Measurements from ENCODE around the gene ABLIM1.
"Not testable (repeated sequence)": the region's sequence is repeated elsewhere in the genome, so short reads cannot be mapped to it uniquely, and the experiment has no call there.

The ABLIM1 gene

GRCh38 chr10:114658175-114658574 lies at the start of gene ABLIM1:
TSS of gene ABLIM1 (minus strand) at chr10:114658275. CDS start at chr10:114658200, 75 bp downstream.
- ATAC-seq = no peak
- DNase-seq = no peak

DNA sequence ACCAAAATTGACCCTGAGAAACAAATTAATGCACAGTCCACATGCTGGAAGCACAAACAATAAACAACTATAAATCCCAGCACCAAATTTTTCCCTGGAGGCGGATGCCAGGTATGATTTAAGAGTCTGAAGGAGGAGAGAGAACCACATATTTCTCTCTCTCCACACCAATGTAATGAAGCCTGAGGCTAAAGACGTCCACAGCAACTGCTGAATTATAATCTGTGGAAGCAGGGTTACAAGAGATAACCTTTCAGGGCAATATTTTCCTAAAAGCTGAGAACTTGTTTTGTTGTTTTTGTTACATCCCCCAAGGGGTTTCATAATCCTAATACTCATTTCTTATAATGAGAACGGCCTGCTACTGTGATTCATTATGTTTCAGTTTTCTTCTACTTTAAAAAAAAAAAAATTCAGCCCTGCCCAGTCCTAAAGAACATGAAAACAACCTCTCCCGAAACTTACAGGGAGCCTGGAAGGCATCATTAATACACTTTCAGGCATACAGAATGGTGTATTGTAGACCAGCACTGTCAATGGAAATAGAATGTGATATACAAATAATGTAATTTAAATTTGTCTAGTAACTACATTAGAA lies 48.5 kb upstream of the ABLIM1 start:
- DNase-seq = no peak

GRCh38 chr10:114704679-114705078 lies 46.6 kb upstream of the ABLIM1 start:
- no peak for DNase-seq
- no peak for ATAC-seq

More for the DNA sequence above, 48.5 kb upstream of the ABLIM1 start:
- no peak for ATAC-seq

DNA sequence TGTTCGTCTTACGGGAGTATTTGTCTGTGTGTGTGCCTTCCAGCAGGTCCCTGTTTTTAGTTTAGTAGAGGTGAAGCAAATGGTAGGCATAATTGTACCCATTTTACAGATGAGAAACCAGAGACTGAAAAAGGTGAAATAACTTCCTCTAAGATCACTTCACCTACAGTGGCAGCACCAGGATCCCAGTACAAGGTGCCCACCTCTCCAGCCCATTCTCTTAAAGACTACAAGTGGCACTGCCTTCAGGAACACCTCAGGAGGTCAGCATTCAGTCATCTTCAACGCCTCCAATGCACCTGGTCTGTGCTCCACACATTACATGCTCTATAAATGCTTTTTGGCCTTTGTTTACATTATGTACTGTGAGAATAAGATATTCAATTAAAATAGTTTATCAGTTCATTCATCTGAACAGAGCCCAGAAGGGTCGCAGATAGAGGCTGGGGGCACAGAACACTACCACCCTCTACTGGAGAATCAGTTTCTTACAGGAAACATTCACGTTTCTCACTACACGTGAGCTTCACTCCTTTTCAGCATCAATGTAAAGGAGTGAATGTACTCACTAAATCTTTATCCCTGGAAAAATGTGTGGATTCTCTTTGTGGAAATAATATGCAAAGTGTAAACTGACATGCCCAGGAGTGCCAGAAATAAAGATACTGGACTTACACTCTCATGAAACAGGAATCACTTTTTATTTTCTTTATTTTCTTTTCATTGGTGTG lies 45.5 kb upstream of the ABLIM1 start:
- ATAC-seq (no peak), DNase-seq (peak; percentile 8)

DNA sequence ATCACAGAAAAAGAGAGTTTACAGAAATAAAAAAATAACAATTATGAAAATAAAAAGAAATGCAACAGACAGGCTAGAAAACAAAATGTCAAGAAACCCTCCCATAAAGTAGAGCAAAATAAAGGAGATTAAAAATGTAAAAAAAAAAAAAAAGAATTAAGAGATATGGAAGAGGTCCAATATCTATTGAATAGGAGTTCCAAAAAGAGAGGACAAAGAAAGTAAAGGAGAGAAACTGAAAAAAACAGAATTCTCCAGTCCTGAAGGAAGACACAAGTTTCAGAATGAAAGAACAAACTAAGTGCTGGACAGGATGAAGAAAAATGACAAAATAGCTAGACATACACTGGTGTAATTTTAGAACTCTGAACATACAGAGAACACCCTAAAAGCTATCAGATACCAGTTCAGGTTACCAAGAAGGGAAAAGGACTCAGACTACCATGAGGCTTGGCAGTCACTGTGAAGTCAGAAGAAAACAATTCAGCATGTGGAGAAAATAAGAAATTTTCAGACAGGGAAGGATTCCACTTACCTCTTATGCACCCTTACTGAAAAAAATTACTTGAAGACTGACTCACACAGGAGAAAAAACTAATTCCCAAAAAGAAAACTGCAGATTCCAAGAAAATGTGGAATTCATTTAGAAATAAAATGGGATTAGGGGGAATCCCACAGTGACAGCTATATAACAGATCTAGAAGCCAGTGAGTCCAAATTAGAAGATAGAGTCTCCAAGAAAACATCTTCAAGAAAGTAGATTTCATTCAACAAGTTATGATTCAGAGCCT lies 40.4 kb upstream of the ABLIM1 start:
- ATAC-seq (no peak), DNase-seq (no peak)

- DNase-seq (no peak), ATAC-seq (no peak)
Measured at GRCh38 chr10:114697061-114697598, 39.1 kb upstream of the ABLIM1 start.

- DNase-seq, ATAC-seq: not testable (repeated sequence)
Measured at GRCh38 chr10:114696301-114696700, 38.2 kb upstream of the ABLIM1 start.

- ATAC-seq (no peak), DNase-seq (peak; percentile 51)
Measured at GRCh38 chr10:114694752-114695151, 36.7 kb upstream of the ABLIM1 start.

DNA sequence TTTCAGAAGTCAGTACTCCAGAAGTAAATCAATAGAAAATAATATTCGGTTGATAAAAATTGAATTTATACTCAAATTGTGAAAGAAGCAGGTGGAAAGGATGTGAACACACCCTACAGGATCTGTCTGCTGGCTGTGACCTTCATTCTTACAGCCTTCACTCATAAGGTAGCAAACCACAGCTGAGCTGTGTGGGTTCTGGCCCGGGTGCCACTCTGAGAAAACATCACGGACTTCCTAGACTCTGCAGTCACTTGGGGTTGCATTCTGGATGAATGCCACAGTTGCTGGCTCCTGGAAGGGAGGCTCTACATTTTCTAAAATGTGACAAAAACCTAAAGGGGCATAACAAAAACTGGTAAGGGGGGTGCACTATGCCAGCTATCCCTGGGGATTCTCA lies 36.0 kb upstream of the ABLIM1 start:
- ATAC-seq (peak; percentile 69), DNase-seq (peak; percentile 6)

- no peak for DNase-seq
- no peak for ATAC-seq
Measured at GRCh38 chr10:114691442-114691941, 33.4 kb upstream of the ABLIM1 start.

GRCh38 chr10:114688786-114689185 lies 30.7 kb upstream of the ABLIM1 start:
- ATAC-seq (no peak), DNase-seq (no peak)

DNA sequence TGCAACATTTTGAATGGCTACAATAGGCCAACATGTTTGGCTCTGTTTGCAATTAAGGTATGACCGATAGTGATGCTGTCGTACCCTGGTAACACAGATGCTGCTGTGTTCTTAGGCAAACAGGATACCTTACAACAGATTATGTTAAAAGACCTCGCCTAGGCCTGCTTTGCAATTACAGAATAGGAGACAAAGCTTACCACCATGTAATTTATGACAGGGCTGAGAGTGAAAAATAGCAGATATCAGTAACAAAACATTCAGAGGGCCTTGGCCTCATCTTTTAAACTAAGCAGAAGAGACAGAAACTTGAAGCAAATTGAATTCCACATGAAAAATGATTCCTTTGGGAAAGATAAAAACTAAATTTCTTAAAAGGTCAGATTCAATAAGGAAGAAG lies 29.4 kb upstream of the ABLIM1 start:
- ATAC-seq = no peak
- no peak for DNase-seq

DNA sequence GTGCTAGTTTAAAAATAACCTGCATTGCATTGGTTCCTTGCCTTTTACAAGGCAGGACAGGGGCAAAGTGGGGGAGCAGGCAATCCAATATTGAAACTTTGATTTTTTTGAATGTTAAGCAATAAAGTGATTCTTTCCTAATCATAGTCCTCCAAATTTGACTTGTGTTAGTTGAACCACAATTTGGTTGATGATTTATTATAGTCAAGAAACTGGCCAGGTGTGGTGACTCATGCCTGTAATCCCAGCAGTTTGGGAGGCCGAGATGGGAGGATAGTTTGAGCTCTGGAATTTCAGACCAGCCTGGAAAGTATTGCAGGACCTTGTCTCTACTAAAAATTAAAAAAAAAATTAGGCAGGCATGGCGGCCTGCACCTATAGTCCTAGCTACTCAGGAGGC lies 27.9 kb upstream of the ABLIM1 start:
- ATAC-seq = no peak
- no peak for DNase-seq

DNA sequence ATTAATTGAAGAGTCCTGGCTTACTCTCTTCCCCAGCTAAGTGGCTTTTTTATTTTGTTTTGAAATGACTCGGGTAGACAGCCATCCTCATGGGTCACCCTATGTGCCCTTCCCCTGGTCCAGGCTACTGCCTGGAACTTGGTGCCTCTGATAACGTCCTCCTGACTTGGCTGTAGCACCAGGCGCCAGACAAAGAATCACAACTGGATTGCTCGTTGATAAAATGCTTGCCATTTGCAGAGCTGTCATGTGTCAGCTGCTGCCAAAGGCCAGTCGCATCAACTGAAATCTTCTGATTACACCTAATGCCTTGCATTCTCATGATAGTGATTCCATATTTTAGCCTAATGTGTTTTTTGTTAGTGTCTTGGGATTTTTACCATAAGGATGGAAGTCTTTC lies 27.4 kb upstream of the ABLIM1 start:
- DNase-seq (no peak), ATAC-seq (no peak)

GRCh38 chr10:114684822-114685209 lies 26.7 kb upstream of the ABLIM1 start:
- ATAC-seq = no peak
- DNase-seq = no peak

DNA sequence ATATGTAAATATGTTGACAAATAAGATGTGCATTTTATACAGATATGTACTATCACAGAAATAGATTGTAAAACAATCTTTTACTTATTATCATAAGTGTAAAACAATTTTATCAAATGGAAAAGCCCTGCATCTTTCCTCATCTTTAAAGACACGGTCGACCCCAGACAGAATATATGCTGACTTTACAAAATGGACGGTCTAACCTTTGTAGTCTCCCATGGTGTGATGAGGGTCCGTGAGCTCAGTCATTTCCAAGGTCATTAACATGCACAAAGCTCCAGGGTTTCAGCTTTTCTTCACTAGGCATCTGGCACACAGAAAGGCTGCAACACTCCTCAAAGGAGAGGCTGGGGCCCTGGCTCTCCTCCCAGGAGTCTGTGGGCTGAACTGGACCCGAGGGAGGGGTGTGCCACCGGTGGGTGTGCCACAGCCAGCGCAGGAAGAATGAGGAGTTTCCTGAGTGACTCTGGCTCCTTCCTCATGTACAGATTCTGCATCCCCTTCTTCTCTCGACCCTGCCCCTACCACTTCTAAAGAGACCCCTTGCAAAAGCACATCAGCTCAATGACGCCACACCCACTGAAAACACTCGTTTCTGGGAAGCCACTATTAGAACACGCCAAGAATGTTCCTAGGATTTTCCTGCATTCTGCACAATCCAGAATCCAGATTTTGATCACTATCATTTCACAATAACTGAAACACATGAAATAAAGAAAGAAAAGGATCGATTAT lies 26.2 kb upstream of the ABLIM1 start:
- ATAC-seq = no peak
- DNase-seq = no peak

- DNase-seq (no peak), ATAC-seq (no peak)
Measured at GRCh38 chr10:114683593-114683992, 25.5 kb upstream of the ABLIM1 start.

GRCh38 chr10:114683162-114683561 lies 25.1 kb upstream of the ABLIM1 start:
- ATAC-seq = no peak
- DNase-seq = no peak

GRCh38 chr10:114682532-114682931 lies 24.5 kb upstream of the ABLIM1 start:
- ATAC-seq (no peak), DNase-seq (no peak)

- ATAC-seq (no peak), DNase-seq (no peak)
Measured at GRCh38 chr10:114682121-114682520, 24.0 kb upstream of the ABLIM1 start.

DNA sequence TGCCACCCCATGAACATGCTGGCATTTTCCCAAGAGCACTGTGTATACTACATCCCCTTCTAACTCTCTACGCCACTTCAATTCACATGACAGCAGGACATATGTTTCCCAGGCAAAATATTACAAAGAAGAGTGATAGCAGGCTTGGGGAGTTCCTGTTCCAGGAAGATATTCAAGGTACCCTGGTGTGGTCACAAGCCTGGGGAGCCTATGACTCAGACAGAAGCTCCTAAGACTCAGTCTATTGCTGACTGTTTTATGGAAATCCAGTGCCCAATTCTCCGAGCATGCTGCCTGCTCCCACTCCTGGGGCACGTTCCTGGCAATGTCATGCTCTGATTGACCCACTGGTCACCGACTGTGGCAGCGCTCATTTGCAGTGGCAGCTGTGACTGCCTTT lies 23.5 kb upstream of the ABLIM1 start:
- ATAC-seq (no peak), DNase-seq (no peak)

DNA sequence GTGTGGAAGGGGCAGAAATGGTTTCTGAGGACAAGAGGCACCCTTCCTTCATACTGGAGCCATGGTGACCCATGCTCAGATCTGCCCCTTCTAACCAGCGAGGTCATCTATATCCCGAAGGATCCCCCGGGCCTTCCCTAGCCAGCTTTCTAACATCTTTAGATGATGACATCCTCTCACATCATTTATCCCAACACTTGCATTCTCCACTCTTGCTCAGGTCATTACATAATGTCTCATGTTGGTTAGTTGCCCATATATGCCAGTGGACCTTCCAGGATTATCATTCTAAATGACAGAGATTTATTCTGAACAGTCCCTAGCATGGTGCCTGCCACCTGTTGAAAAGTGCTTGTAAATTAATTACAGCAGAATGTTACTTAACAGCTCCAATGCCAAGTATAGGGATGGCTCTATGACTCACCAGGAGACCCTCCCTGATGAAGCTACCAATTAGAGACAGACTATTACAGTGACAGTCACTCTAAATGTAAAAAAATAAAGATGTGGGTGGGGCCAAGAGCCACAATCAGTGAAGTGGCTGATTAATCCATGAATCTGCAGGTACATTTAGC lies 22.6 kb upstream of the ABLIM1 start:
- ATAC-seq = no peak
- no peak for DNase-seq

All from stimulated activated naive CD8-positive, alpha-beta T cell treated with anti-CD3 and anti-CD28 coated beads, Interleukin-15, Interleukin-2, amounts not matched to agents 100 U/mL and 50 U/mL, for 24 hours (primary cell).